CD4-positive, alpha-beta T cell treated with Interleukin-6 at 100 ng/mL for 8 hours (primary cell): ENCODE data around the gene SLC8A2.
A peak's percentile ranks its signal among the peaks of the same experiment; 100 is the strongest.

Source experiments
- DNase-seq: peaks from one replicate; pipeline ENCODE4 v3.0.0-alpha.2; 2020; ENCODE audit warnings: mixed read lengths, low spot score

Gene SLC8A2

DNA sequence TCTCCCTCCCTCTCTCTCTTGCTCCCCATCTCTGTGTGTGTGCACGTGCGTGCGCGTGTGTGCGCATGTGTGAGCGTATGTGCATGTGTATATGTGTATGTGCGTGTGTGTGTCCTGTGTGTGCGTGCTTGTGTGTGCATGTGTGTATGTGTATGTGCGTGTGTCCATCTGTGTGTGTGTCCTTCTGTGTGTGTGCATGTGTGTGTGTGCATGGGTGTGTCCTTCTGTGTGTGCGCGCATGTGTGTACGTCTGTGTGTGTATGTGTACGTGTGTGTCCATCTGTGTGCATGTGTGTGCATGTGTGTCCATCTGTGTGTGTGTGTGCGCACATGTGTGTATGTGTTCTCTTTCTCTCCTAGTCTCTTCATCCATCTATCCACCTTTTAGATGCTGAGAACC lies 12.2 kb downstream of the SLC8A2 start:
- no peak for DNase-seq

DNA sequence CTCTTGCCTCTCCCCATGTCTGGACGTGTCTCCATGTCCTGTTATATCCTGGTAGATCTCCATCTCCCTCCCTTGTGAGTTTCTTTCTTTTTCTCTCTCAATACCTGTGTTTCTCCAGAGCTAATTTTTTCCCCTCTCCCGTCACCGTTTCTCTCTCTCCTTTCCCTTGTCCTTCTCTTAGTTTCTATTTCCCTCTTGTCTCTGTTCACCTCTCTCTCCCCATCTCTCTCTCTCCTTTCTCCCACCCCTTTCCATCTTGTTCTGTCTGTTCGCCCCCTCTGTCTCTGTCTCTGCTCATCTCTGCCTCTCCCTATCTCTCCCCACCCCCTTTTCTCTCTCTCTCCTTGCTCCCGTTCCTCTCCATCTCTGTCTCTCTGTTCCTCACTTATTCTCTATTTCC lies 13.0 kb downstream of the SLC8A2 start:
- DNase-seq = no peak

DNA sequence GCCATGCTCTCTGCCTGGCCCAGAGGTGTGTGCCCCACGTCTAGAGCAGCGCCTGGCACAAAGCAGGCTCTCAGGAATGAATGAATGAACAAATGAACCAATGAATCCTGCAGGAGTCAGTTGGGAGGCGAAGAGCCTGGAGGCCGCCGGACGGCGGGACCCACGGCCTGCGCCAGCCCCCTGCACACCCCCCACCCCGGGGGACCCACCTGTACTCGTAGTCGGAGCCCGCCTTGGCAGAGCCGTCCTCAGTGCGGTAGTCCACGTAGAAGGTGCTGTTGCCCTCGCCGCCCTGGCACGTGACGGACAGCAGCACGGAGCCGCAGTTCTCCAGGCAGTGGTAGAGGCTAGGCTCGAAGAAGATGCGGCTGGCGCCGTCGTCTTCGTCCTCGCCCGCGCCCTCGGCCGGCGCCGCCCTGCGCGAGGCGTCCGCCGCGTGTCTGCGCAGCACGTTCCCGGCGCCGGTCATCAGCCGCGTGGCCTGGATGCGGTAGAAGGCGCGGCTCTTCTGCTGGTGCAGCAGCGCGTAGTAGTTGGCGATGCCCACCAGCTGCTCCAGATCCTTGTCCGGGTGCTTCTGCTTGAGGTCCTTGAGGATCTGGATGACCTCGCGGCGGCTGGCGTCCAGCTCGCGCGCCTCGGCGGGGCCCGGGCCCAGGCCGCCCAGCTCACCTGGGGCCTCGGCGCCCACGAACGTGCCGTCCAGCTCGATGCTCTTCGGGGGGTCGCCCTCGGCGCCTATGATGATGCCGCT lies 14.8 kb downstream of the SLC8A2 start:
- DNase-seq = no peak

DNA sequence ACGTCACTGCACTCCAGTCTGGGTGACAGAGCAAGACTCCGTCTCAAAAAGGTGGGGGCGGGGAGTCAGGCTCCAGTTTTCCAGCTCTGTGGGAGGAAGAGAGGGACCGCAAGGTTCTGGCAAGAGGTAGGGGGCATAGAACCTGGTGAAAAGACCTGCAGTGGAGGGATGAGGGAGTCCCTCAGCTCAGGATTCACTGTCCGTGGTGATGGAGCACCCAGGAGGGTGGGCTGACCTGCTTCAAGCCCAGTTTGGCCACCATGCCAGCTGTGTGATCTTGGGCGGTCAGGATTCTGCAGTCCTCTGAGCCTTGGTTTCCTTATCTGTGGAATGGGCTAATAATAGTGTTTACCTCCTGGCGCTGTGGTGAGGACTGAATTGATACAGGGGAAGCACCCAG lies 21.2 kb downstream of the SLC8A2 start:
- DNase-seq = no peak

DNA sequence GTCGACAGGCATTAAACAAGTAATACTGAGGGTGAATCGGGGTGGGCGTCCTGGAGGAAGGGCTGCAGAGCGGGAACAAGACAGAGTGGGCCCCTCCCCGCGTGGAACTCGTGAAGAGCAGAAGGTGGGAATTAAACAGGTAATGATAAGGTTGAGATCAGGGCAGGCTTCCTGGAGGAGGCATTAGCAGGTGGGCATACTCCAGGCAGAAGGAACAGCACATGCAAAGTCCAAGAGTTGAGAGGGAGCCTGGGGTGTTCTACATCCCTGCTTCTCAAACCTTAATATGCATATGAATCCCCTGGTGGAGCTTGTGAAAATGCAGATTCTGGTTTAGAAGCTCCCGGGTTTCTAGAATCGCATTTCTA lies 23.3 kb downstream of the SLC8A2 start:
- DNase-seq = no peak

DNA sequence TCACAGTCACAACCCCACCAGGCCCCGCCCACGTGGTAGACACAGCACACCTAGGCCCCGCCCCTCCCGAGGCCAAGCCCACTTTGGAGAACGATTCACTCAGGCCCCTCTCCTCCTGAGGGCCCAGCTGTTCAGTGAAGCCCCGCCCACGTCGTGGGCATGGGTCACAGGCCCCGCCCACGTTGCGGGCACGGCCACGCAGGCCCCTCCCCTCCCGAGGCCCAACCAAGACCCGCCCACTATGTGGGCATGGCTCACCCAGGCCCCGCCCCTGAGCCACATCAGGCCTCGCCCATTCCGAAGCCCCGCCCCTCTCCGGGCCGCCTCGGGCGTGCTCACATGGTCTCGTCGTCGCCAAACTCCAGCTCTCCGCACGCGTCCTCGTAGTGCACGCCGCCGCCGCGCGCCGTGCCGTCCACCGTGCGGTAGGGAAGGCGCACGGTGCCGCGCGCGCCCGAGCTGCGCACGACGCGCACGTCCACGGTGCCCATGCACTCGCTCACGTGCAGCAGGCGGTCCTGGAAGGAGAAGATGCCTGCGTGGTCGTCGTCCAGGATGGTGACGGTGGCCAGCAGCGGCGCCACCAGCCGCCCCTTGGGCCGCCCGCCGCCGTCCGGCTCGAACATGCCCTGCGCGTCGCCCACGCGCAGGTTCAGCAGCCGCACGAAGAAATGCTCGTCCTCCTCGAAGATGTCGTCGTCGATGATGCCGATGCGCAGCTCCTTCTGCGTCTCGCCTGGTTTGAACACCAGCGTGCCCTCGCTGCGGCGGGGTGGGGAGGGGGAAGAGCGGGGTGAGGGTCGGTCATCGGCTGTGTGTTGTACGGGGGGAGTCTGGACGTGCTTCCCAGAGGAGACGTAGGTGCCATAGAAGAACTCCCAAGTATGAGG lies 24.0 kb downstream of the SLC8A2 start:
- DNase-seq = no peak

DNA sequence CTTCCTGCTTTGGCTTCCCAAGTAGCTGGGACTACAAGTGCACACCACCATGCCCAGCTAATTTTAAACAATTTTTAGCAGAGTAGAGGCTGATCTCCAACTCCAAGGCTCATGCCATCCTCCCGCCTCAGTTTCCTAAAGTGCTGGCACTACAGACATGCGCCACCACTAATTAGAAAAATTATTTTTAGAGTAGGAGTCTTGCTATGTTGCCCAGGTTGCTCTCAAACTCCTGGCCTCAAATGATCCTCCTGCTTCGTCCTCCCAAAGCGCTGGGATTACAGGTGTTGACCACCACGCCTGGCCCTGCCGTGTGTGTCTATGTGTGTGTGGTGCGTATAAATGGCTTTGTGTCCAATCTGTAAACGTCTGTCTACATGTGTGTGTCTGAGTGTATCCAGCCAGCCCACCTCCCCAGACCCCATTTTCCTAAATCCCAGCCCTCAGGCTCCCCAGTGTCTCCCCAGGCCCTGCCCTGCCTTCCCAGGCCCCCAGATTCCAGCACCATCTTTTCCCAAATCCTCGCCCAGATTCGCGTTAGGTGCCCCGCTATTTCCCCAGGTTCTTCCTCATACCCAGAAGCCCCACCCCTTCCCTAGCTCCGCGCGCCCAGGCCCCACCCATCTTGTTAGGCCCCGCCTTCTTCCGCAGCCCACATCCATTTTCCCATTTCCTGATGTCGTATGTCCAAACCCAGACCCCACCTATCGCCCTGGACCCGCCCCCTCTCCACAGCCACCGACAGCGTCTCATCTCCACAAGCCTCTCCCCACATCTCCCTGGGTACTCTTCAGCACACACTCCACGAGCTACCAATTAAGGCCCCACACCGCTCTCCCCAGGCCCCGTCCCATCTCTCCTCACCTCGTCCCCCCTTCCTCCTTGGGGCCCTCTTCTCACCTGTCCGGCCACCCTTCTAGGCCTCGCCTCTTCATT lies 24.9 kb downstream of the SLC8A2 start:
- no peak for DNase-seq

DNA sequence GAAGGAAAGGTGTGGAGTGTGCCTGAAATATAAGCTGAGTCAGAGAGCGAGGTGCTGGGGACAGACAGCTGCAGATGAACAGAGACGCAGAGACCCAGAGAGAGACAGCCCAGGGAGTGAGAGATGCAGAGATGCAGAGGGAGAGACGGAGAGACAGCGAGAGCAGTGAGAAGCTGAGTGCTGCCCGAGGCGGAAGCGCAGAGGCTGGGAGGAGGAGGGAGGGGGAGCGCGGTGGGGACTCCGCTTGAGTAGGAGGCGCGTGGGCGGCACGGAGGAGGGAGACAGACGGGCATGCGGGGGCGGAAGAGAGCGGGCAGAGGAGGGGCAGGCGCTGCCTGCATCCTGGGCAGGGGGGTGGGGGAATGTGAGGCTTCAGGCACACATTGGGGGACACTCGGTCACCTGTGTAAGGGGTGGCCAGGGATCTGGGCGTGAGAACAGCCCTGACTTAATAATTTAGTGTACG lies 25.7 kb downstream of the SLC8A2 start:
- peak; percentile 79 for DNase-seq

DNA sequence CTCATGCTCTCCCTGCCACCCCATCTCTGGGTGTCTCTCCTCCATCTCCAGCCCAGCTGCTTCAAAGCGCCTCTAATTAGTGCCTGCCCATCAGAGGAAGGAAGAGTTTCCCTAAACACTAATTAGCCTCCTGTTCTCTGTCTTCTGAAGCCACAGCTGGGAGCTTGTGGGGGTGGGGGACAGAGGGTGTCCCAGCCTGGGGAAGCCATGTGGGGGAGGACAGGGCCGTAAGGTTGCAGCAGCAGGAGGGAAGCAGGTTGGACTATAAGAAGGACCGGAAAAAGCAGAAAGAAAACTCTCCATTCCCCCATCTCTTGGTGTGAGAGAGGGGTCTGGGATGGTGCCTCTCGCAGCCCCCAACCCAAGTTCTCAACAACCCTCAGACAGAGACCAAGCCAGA lies 26.2 kb downstream of the SLC8A2 start:
- DNase-seq = no peak

DNA sequence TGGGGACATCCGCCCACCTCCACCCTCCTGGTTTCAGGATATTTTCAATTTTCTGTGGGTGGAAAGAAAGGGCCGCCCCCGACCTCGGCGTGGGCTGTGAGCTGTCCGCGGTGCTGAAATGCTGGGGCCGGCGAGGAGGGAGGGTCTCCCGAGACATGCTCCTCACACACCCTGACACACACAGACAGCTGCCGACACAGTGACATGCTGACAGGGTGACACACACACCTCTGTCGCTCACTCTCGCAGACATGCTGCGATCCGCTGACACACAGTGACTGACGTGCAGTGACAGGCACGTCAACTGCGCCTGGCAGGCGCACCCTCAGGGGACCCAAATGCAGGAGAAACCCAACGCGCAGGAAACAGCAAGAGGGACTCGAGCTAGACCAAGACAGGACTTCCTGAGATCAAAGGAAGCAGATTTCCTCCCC lies 27.3 kb downstream of the SLC8A2 start:
- DNase-seq = peak; percentile 18

DNA sequence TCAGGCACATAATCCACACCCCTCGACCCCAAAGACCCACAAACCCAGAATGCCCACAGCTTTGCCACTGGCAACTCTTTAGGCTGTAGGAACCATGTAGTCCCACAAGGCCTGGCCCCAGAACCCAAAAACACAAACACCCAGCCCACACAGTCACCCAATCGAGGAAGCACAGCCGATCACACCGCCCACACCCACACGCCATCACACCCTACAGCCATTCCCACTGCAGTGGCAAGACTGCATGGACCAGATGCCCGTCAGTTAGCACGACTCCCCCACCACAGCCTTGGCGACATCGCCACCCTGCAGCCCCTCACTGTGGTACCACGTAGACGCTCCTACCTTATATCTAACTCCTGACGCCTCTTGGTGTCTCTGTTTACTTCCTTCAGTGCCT lies 28.4 kb downstream of the SLC8A2 start:
- DNase-seq = no peak

DNA sequence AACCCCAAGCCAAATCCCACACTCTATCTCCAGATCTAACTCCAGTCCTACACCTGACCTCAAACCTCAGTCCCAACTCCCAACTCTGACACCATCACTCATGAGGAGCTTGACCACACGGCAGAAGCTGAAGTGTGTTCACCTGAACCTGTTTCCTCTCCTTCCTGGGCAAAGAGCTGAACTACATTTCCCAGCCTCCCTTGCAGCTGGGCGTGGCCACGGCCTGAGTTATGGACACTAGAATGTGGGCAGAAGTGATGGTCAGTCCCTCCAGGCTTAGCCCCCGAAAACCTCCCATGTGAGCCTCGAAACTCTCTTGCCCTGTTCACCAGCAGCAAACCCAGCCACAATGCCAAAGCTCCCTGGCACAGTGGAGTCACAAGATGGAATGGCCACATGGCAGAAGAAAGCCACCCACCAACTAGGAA lies 32.9 kb downstream of the SLC8A2 start:
- no peak for DNase-seq

DNA sequence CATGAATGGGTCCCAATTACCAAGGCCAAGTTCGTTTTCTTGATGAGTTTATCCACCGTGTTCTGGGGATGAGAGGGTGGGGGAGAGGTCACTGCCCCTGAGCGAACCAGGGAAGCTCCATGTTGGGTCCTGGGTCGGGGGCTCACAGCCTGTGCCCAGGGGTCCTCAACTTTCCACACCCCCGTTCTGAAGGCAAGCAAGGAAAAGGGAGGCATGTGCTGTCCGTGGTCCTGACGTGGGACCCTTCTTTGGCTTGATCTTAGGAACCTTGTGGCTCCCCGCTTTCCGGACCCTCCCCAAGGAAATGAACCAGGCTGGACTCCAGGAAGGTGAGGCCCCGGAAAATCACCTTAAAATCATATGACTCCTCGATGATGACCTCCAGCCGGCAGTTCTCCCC lies 34.2 kb downstream of the SLC8A2 start:
- DNase-seq = no peak

DNA sequence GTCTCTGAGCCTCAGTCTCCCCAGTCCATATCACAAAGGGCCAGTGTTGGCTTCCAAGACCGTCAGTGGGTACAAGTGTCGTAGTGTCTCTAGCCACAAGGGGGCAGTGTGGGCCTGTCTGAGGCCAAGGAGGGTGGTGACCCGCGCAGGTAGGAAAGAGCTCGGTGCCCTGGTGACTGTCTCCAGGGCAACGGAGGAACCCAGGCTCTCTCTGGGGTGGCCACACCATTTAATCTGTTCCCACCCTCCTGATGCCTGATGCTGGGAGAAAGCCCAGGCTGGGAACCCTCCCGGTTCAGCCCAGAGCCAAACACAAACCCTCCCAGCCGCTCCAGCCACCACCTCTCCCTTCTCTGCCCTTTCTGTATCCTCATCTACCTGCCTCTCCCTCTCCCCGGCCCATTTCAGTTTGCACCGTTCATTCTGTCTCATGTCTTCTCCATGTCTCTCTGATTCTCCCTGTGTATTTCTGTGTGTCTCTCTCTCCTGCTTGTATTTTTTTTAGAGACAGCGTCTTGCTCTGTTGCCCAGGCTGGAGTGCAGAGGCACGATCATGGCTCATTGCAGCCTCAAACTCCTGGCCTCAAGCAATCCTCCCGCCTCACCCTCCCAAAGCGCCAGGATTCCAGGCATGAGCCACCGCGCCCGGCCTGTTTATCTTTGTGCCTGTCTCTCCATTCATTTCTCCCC lies 34.8 kb downstream of the SLC8A2 start:
- DNase-seq = peak; percentile 80

DNA sequence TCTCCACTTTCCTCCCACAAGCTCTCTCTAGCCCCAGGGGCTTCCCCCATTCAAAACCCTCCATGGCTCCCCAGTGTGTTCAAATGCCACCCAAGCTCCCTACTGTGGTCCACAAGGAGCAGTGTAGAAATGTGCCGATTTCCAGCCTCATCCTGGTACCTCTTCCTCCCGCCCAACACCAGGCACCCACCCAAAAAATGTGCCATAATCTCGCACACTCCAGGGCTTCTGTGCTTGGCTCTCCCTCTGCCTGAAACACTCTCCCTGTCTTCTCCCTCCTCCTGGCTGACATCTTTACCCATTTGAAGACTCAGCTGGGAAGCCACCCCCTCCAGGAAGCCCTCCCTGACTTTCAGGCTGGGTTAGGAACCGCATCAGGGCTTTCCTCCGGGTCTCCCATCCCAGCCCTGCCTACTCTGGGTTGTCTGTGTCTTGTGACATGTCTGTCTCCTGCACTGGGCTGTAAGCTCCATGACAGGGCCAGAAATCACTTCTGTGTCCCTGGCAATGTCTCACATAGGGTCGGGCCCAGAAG lies 35.7 kb downstream of the SLC8A2 start:
- DNase-seq = no peak

DNA sequence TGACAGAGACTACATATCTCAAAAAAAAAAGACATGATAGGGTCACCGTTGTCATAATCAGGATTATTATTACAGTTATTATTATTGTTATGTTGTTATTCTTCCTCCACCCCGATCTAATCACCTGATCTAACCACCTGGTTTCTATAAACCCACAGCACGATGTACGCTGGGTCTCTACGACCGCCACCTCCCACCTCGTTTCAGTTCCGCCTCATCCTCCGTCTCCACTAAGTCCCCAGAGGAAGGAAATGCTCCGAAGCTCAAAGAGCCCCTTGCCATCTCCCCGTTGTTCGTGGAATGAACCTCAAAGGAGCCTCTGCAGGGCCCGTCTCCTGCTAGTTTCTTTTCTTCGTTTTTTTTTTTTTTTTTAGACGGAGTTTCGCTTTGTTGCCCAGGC lies 36.5 kb downstream of the SLC8A2 start:
- DNase-seq = no peak

DNA sequence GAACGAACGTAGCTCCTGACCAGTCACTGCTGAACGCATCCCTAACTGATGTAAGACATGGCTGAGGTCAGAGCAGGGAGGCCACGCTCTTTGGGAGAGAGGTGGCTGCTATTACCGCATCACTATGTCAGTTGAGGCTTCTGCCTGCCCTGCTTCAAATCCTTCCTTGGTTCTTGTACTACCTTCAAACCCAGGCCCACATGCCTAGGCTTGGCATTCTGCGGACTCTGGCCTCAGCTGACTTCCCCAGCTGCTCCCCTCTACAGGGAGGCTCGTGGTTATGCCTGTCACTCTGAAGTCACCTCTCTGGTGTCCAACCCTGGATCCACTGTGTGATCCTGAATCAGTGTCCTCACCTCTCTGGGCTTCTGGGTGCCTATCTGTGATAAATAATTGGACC lies 37.6 kb downstream of the SLC8A2 start:
- DNase-seq = no peak

DNA sequence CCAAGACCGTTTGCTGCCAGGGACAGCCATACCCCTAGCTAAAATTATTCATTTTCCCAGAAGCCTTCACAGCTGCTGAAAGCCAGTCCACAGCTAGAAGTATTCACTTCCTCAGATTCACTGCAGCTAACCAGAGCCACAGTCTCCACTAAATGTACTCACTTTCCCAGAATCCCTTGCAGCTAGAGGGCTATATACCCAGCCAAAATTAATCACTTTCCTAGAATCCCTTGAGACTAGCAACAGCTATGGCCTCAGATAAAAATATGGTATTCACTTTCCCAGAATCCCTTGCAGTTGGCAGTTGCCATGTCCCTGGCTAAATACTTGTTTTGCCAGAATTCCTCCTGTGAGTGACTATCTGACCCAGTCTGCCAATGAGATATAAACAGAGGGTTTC lies 38.6 kb downstream of the SLC8A2 start:
- DNase-seq = no peak

DNA sequence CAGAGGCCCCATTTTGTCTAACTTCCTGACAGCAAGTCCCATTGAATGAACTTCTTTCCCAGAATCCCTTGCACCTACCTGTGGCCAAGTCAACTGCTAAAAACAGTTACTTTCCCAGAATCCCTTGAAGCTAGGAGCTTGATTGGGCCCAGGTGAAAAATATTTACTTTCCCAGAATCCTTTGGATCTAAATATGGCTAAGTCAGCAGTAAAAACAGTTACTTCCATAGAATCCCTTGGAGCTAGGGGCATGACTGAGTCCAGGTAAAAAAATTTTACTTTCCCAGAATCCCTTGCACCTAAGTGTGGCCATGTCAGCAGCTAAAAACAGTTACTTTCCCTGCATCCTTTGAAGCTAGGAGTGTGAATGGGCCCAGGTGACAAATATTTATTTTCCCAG lies 39.2 kb downstream of the SLC8A2 start:
- no peak for DNase-seq

DNA sequence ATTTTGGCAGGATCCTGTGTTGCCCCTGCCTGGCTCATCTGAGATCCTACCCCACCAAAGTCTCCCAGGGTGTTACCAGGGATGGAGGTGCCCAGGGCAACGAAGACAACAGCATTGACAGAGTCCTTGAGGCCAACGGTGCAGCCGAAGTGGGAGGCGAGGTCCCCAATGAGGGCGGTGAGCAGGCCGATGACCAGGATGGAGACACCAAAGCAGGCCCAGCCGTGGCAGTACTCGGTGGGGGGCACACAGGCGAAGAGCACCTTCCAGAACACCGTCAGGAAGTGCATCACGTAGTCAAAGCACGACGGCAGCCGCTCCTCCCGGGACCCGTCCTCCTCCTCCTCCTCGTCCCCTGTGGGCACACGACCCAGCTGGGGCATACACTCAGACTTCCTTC lies 39.6 kb downstream of the SLC8A2 start:
- DNase-seq = no peak
